Immature natural killer cell (primary cell): ENCODE results near the gene RIN2. TPM values are rescaled to one million over a fixed set of nuclear protein-coding genes. Genes with fewer than 3 reads are reported as not detected.

Source experiments
- DNase-seq, 3 donors: peaks; one replicate each; pipeline ENCODE4 v3.0.0; 2022; ENCODE audit warnings: mixed read lengths in 1 of 3
- H3K27ac Mint-ChIP-seq, 6 donors: one replicate each; pipeline ENCODE4 v1.8.0; 2020; ENCODE audit warnings: mixed read lengths in 6 of 6, mild to moderate bottlenecking in 5 of 6, inconsistent platforms in 4 of 6, moderate library complexity in 3 of 6
- H3K27me3 Mint-ChIP-seq, 3 donors: one replicate each; pipeline ENCODE4 v1.8.0; 2020 to 2021; ENCODE audit warnings: low read depth in 3 of 3, mild to moderate bottlenecking in 3 of 3, mixed read lengths in 3 of 3, moderate library complexity in 3 of 3, inconsistent platforms in 1 of 3
- H3K36me3 Mint-ChIP-seq, 3 donors: one replicate each; pipeline ENCODE4 v1.8.0; 2020; ENCODE audit warnings: mixed read lengths in 3 of 3, inconsistent platforms in 2 of 3, mild to moderate bottlenecking in 2 of 3
- H3K4me1 Mint-ChIP-seq, 2 donors: one replicate each; pipeline ENCODE4 v1.8.0; 2020; ENCODE audit warnings: inconsistent platforms in 2 of 2, mild to moderate bottlenecking in 2 of 2, mixed read lengths in 2 of 2, moderate library complexity in 1 of 2
- H3K4me3 Mint-ChIP-seq, 5 donors: one replicate each; pipeline ENCODE4 v1.8.0; 2020; ENCODE audit warnings: mild to moderate bottlenecking in 5 of 5, mixed read lengths in 5 of 5, inconsistent platforms in 3 of 5, moderate library complexity in 3 of 5
- H3K9me3 Mint-ChIP-seq, 6 donors: one replicate each; pipeline ENCODE4 v1.8.0; 2020; ENCODE audit warnings: mild to moderate bottlenecking in 6 of 6, mixed read lengths in 6 of 6, inconsistent platforms in 4 of 6, moderate library complexity in 3 of 6
- polyA plus RNA-seq, 3 donors: library from polyadenylated mRNA; unstranded; fragments of 300-500 nt; fragmentation: Illumina TruSeq; gene quantifications; one replicate each; pipeline ENCODE4 v1.2.3, GENCODE V29; 2021

Gene RIN2
- polyA plus RNA-seq, 3 donors from 2014 or later: not detected

GRCh38 chr20:19778404-19778803 lies 20.3 kb downstream of the RIN2 start:
- H3K4me3 Mint-ChIP-seq: no peak overlapping the region
- no peaks in the 10 kb centered on the region for H3K9me3 Mint-ChIP-seq
- DNase-seq: no peak
- peaks cover 0 to 4% (median 0%) of the 10 kb centered on the region in 3 donors for H3K27me3 Mint-ChIP-seq
- no peaks in the 10 kb centered on the region for H3K36me3 Mint-ChIP-seq
- no peaks in the 10 kb centered on the region for H3K4me1 Mint-ChIP-seq
- no peak overlapping the region for H3K27ac Mint-ChIP-seq

GRCh38 chr20:19779634-19780033 lies 21.6 kb downstream of the RIN2 start:
- H3K4me3 Mint-ChIP-seq: no peak overlapping the region
- peaks cover 2 to 5% (median 4%) of the 10 kb centered on the region in 3 donors for H3K27me3 Mint-ChIP-seq
- DNase-seq: no peak
- H3K36me3 Mint-ChIP-seq: no peaks in the 10 kb centered on the region
- H3K9me3 Mint-ChIP-seq: no peaks in the 10 kb centered on the region
- H3K4me1 Mint-ChIP-seq: no peaks in the 10 kb centered on the region
- no peak overlapping the region for H3K27ac Mint-ChIP-seq

- no peaks in the 10 kb centered on the region for H3K9me3 Mint-ChIP-seq
- peaks cover 2 to 5% (median 4%) of the 10 kb centered on the region in 3 donors for H3K27me3 Mint-ChIP-seq
- peaks cover 0 to 5% of the 10 kb centered on the region in 2 donors for H3K4me1 Mint-ChIP-seq
- H3K4me3 Mint-ChIP-seq: no peak overlapping the region
- H3K36me3 Mint-ChIP-seq: no peaks in the 10 kb centered on the region
- no peak for DNase-seq
- no peak overlapping the region for H3K27ac Mint-ChIP-seq
These were observed 22.2 kb downstream of the RIN2 start for GRCh38 chr20:19780261-19780660.

DNA sequence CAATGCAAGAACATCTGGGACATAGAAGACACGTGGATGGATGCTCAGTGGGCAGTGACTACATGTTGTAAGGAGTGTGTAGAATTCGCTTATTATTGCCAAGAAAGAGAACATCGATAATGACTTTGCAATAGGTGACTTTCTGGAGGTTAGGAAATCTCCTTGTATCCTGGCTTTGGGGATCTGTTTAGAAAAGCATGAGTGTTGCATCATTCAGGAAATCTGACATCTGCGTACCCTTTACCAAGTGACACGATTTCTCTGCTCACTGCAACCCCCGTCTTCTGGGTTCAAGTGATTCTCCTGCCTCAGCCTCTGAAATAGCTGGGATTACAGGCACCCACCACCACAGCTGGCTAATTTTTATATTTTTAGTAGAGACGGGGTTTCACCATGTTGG lies 23.2 kb downstream of the RIN2 start:
- no peak overlapping the region for H3K27ac Mint-ChIP-seq
- no peak for DNase-seq

GRCh38 chr20:19782669-19783068 lies 24.6 kb downstream of the RIN2 start:
- H3K9me3 Mint-ChIP-seq: no peaks in the 10 kb centered on the region
- H3K27ac Mint-ChIP-seq: no peak overlapping the region
- no peak for DNase-seq
- peaks cover 0 to 5% of the 10 kb centered on the region in 2 donors for H3K4me1 Mint-ChIP-seq
- H3K36me3 Mint-ChIP-seq: no peaks in the 10 kb centered on the region
- no peak overlapping the region for H3K4me3 Mint-ChIP-seq
- H3K27me3 Mint-ChIP-seq: peaks cover 1 to 7% (median 2%) of the 10 kb centered on the region in 3 donors

More for the DNA sequence above, 23.2 kb downstream of the RIN2 start:
- Mint-ChIP-seq H3K36me3 (no peaks in the 10 kb centered on the region), H3K9me3 (no peaks in the 10 kb centered on the region), H3K4me1 (peaks cover 0 to 5% of the 10 kb centered on the region in 2 donors), H3K4me3 (no peak overlapping the region), H3K27me3 (peaks cover 2 to 4% (median 4%) of the 10 kb centered on the region in 3 donors)

DNA sequence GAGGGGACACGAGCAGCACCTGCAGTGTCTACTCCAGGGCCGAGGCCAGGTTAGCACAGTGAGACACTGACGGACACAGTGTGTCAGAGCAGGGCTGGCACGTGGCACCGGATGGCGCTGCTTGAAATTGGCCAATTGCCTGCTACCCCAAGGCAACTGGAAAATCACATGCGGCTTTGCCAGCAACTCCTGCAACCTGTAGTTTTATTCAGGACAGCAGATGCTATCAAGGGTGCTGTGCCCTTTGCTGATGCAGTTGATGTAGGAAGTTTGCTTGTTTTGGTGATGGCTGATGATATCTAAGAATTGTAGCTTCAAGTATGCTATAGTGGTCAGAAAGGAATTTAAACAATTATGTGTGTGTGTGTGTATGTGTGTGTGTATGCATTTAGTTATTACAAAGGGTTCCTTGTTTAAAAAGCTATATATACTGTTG lies 25.9 kb downstream of the RIN2 start:
- no peak overlapping the region for H3K4me3 Mint-ChIP-seq
- peaks cover 1 to 7% (median 2%) of the 10 kb centered on the region in 3 donors for H3K27me3 Mint-ChIP-seq
- peaks cover 0 to 2% (median 0%) of the 10 kb centered on the region in 6 donors for H3K9me3 Mint-ChIP-seq
- no peak overlapping the region for H3K27ac Mint-ChIP-seq
- no peak for DNase-seq
- H3K4me1 Mint-ChIP-seq: peaks cover 0 to 5% of the 10 kb centered on the region in 2 donors
- H3K36me3 Mint-ChIP-seq: no peaks in the 10 kb centered on the region

DNA sequence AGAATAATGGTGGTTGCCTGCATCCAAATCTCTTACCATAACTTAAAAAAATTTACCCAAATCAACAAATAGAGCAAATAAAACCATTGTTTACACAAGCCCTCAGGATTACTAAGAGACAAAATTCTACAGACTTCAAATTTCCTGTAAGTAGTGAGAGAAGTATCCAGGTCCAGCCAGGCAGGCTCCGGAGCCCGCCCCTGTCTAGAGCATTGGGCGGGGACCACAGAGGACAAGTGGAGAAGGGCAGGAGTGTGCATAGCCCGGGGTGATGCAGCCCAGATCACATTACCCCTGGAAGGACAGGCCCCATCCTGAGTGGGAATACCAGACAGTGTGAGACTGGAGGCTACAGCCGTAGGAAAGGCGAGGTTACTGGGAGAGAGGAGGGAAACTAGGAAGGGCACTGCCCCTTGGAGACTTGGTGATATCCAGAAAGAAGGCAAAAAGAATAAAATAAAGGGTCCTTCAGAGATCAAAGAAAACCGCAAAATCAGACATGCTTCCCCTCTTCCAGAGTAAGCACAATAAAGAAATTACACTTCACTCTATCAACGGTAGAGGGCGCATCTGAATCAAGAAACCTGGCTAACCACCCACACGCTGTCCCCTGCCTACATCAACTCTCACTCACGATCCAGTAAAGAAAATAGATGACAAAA lies 26.6 kb downstream of the RIN2 start:
- Mint-ChIP-seq H3K36me3 (no peaks in the 10 kb centered on the region), H3K27me3 (peaks cover 1 to 7% (median 5%) of the 10 kb centered on the region in 3 donors), H3K27ac (no peak overlapping the region), H3K9me3 (peaks cover 0 to 2% (median 0%) of the 10 kb centered on the region in 6 donors), H3K4me1 (peaks cover 0 to 5% of the 10 kb centered on the region in 2 donors), H3K4me3 (no peak overlapping the region)
- peak; percentile 17 to 25 (median 21) for DNase-seq

DNA sequence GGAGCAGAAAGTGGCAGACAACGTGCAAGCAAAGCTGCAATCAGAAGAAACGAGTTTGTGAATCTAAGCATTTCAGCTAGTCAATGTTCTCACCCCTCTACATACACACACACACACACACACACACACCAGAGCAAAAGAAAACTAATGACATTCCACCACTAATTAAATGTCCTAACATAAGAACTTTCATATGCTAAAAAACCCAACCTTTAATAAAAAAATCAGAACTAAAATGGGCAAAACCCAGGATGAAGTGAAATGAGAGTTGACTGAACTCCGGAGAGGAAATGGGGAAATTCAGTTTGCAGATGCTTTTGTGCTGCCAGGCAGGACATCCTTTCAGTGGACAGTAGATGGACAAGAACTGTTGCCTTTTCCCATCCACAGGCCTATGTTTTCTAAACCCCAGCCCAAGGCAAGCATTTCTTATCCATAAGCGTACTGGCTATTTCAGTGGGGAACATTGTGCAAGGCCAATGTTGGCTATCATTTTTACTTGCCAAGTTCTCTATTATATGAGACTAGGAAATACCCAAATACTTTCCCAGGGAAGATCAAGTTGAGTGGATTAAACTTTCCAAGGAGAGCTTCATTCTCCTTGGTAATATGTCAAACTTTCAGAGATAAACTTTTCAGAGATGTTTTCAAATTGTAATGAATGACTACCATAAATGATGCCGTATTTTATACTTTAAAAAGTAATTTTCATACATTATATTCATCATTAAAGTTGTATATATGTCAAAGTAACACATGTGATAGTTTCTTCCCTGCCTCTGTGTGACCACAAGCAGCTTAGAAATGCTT lies 27.3 kb downstream of the RIN2 start:
- no peak overlapping the region for H3K4me3 Mint-ChIP-seq
- no peak overlapping the region for H3K27ac Mint-ChIP-seq
- H3K36me3 Mint-ChIP-seq: no peaks in the 10 kb centered on the region
- peaks cover 0 to 5% of the 10 kb centered on the region in 2 donors for H3K4me1 Mint-ChIP-seq
- H3K27me3 Mint-ChIP-seq: peaks cover 1 to 7% (median 5%) of the 10 kb centered on the region in 3 donors
- DNase-seq: no peak
- peaks cover 0 to 2% (median 0%) of the 10 kb centered on the region in 6 donors for H3K9me3 Mint-ChIP-seq

DNA sequence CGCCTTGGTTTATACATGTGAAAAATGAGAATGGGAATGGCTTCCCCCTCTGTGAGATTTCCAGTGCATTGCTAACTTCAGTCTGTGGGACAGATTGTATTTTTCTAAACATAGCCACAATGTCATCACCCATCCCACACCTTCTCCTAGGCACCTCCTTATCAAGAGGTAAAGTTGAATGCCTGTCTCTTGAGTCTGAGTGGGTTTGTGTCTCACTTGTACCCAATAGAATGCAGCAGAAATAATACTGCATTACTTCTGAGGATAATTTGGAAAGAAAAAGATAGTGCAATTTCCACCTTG lies 27.9 kb downstream of the RIN2 start:
- peaks cover 0 to 4% (median 0%) of the 10 kb centered on the region in 6 donors for H3K9me3 Mint-ChIP-seq
- peaks cover 0 to 5% of the 10 kb centered on the region in 2 donors for H3K4me1 Mint-ChIP-seq

DNA sequence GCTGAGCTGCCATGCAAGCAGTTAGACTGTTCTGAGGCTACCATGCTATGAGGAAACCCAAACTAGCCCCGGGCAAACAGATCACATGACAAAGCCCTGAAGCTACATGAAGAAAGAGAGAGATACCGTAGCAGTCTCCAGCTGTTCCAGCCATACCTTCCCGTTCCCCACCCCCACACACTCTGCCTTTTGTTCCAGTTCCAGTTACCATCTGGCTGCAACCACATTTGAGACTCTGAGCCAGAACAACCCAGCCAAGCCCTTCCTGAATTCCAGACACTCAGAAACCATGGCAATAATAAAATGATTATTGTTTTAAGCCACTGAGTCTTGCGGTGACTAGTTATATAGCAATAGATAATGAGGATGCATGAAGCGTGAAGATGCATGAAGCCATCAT lies 28.3 kb downstream of the RIN2 start:
- peaks cover 0 to 5% of the 10 kb centered on the region in 2 donors for H3K4me1 Mint-ChIP-seq
- no peak overlapping the region for H3K4me3 Mint-ChIP-seq
- H3K27me3 Mint-ChIP-seq: peaks cover 1 to 7% (median 5%) of the 10 kb centered on the region in 3 donors
- H3K9me3 Mint-ChIP-seq: peaks cover 0 to 4% (median 0%) of the 10 kb centered on the region in 6 donors
- no peak for DNase-seq
- no peaks in the 10 kb centered on the region for H3K36me3 Mint-ChIP-seq
- no peak overlapping the region for H3K27ac Mint-ChIP-seq

More for the DNA sequence above, 27.9 kb downstream of the RIN2 start:
- DNase-seq: no peak
- no peaks in the 10 kb centered on the region for H3K36me3 Mint-ChIP-seq
- peaks cover 1 to 7% (median 5%) of the 10 kb centered on the region in 3 donors for H3K27me3 Mint-ChIP-seq
- H3K27ac Mint-ChIP-seq: no peak overlapping the region
- H3K4me3 Mint-ChIP-seq: no peak overlapping the region

DNA sequence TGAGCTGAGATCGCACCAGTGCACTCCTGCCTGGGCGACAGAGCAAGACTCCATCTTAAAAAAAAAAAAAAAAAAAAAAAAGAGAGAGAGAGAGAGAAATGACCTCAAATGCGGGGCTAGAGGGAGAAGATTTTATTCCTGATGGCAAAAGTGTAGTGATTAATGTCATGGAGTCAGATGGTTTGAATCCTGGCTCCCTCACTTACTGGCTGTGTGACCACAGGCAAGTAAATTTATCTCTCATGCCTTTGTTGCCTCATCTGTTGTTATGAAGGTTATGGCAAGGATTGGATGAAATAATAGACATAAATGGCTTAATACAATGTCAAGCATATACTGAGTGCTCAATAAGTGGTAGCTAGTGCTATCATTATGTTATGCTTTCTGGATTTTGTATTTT lies 29.3 kb downstream of the RIN2 start:
- Mint-ChIP-seq H3K36me3 (no peaks in the 10 kb centered on the region), H3K4me3 (no peak overlapping the region), H3K9me3 (peaks cover 0 to 4% (median 0%) of the 10 kb centered on the region in 6 donors), H3K27ac (no peak overlapping the region), H3K4me1 (peaks cover 0 to 5% of the 10 kb centered on the region in 2 donors), H3K27me3 (peaks cover 1 to 7% (median 5%) of the 10 kb centered on the region in 3 donors)
- no peak for DNase-seq

DNA sequence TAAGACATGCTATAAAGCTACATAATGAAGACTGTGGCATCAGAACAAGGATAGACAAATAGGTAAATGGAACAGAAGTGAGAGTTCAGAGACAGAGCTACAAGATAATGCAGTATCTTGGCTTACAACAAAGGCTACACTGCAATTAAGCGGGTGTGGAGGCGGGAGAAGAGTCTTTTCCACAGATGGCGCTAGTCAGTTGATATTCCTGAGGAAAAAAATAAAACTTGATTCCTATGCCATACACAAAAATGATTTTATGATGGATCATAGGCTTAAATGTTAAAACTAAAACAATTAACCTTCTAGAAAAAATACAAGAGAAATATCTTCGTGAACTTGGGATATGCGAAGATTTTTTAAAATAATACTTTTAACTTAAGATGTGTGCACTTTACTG lies 31.0 kb downstream of the RIN2 start:
- H3K4me3 Mint-ChIP-seq: no peak overlapping the region
- H3K9me3 Mint-ChIP-seq: peaks cover 0 to 4% (median 0%) of the 10 kb centered on the region in 6 donors
- peaks cover 1 to 8% (median 3%) of the 10 kb centered on the region in 3 donors for H3K27me3 Mint-ChIP-seq
- no peak for DNase-seq
- no peak overlapping the region for H3K27ac Mint-ChIP-seq
- H3K4me1 Mint-ChIP-seq: peaks cover 0 to 5% of the 10 kb centered on the region in 2 donors
- H3K36me3 Mint-ChIP-seq: no peaks in the 10 kb centered on the region

- peaks cover 0 to 4% (median 0%) of the 10 kb centered on the region in 6 donors for H3K9me3 Mint-ChIP-seq
- peaks cover 0 to 6% (median 3%) of the 10 kb centered on the region in 3 donors for H3K27me3 Mint-ChIP-seq
- peaks cover 0 to 5% of the 10 kb centered on the region in 2 donors for H3K4me1 Mint-ChIP-seq
- H3K36me3 Mint-ChIP-seq: no peaks in the 10 kb centered on the region
- H3K4me3 Mint-ChIP-seq: no peak overlapping the region
- DNase-seq: no peak
- H3K27ac Mint-ChIP-seq: no peak overlapping the region
These were observed 31.4 kb downstream of the RIN2 start for GRCh38 chr20:19789446-19789845.

- no peaks in the 10 kb centered on the region for H3K4me1 Mint-ChIP-seq
- peaks cover 0 to 4% (median 0%) of the 10 kb centered on the region in 6 donors for H3K9me3 Mint-ChIP-seq
- H3K4me3 Mint-ChIP-seq: no peak overlapping the region
- H3K36me3 Mint-ChIP-seq: no peaks in the 10 kb centered on the region
- peaks cover 1 to 3% (median 1%) of the 10 kb centered on the region in 3 donors for H3K27me3 Mint-ChIP-seq
- H3K27ac Mint-ChIP-seq: no peak overlapping the region
- no peak for DNase-seq
These were observed 33.8 kb downstream of the RIN2 start for GRCh38 chr20:19791887-19792286.
